Muscle layer of colon (tissue), 2 donors: Measurements from ENCODE around the gene LRRC3C.

ENCODE experiments used
- H3K27ac ChIP-seq: one replicate; pipeline ENCODE4 v1.7.0; 2013; ENCODE audit warnings: low read depth, mild to moderate bottlenecking, low read length, moderate library complexity
- H3K27me3 ChIP-seq, 2 donors: one replicate each; pipeline ENCODE4 v1.7.0; 2013; ENCODE audit warnings: low read length in 2 of 2, mild to moderate bottlenecking in 2 of 2; ENCODE audit not compliant: insufficient read depth in 2 of 2, control insufficient read depth in 1 of 2
- H3K36me3 ChIP-seq: one replicate; pipeline ENCODE4 v1.7.0; 2013; ENCODE audit warnings: mild to moderate bottlenecking, low read length; ENCODE audit not compliant: insufficient read depth
- H3K4me1 ChIP-seq: one replicate; pipeline ENCODE4 v1.7.0; 2013; ENCODE audit warnings: mild to moderate bottlenecking, low read length; ENCODE audit not compliant: insufficient read depth
- H3K4me3 ChIP-seq, 2 donors: one replicate each; pipeline ENCODE4 v1.7.0; 2013; ENCODE audit warnings: low read length in 2 of 2, low read depth in 1 of 2, mild to moderate bottlenecking in 1 of 2, moderate library complexity in 1 of 2
- H3K9ac ChIP-seq: one replicate; pipeline ENCODE4 v1.7.0; 2013; ENCODE audit warnings: low read length
- H3K9me3 ChIP-seq: one replicate; pipeline ENCODE4 v1.7.0; 2013; ENCODE audit warnings: mild to moderate bottlenecking, low read length
- donor health status: abdominal sarcoma.
- donor health status: Adenocarcinoma of cecum.

The LRRC3C gene

GRCh38 chr17:39952680-39953470 lies 25.3 kb downstream of the LRRC3C start:
- peak overlapping the region in 1 of 2 donors; percentile 62 for H3K4me3 ChIP-seq
- H3K27me3 ChIP-seq = no peaks in the 10 kb centered on the region
- no peaks in the 10 kb centered on the region for H3K36me3 ChIP-seq
- peaks cover 10% of the 10 kb centered on the region for H3K4me1 ChIP-seq
- H3K9ac ChIP-seq = no peak overlapping the region
- peak overlapping the region; percentile 41 for H3K27ac ChIP-seq
- H3K9me3 ChIP-seq = no peaks in the 10 kb centered on the region

- Histone ChIP-seq H3K36me3 (no peaks in the 10 kb centered on the region), H3K27me3 (no peaks in the 10 kb centered on the region), H3K4me3 (peak overlapping the region in 1 of 2 donors; percentile 62), H3K9me3 (no peaks in the 10 kb centered on the region), H3K4me1 (peaks cover 10% of the 10 kb centered on the region), H3K9ac (no peak overlapping the region), H3K27ac (peak overlapping the region; percentile 41)
Measured at GRCh38 chr17:39953471-39953888, 25.9 kb downstream of the LRRC3C start.

- Histone ChIP-seq H3K27me3 (no peaks in the 10 kb centered on the region), H3K27ac (no peak overlapping the region), H3K36me3 (no peaks in the 10 kb centered on the region), H3K9ac (no peak overlapping the region), H3K4me3 (no peak overlapping the region), H3K9me3 (no peaks in the 10 kb centered on the region), H3K4me1 (peaks cover 10% of the 10 kb centered on the region)
Measured at GRCh38 chr17:39954876-39955275, 27.3 kb downstream of the LRRC3C start.

GRCh38 chr17:39955726-39956225 lies 28.2 kb downstream of the LRRC3C start:
- Histone ChIP-seq H3K27ac (no peak overlapping the region), H3K27me3 (no peaks in the 10 kb centered on the region)

GRCh38 chr17:39960524-39961041 lies 33.1 kb downstream of the LRRC3C start:
- no peak overlapping the region for H3K27ac ChIP-seq
- no peak overlapping the region for H3K4me3 ChIP-seq
- H3K36me3 ChIP-seq = no peaks in the 10 kb centered on the region
- peaks cover 4% of the 10 kb centered on the region for H3K4me1 ChIP-seq
- no peaks in the 10 kb centered on the region for H3K9me3 ChIP-seq
- H3K9ac ChIP-seq = no peak overlapping the region
- H3K27me3 ChIP-seq = peaks cover 0 to 5% of the 10 kb centered on the region in 2 donors

More at GRCh38 chr17:39955726-39956225, 28.2 kb downstream of the LRRC3C start:
- Histone ChIP-seq H3K36me3 (no peaks in the 10 kb centered on the region), H3K4me3 (no peak overlapping the region), H3K4me1 (peaks cover 10% of the 10 kb centered on the region), H3K9me3 (no peaks in the 10 kb centered on the region), H3K9ac (no peak overlapping the region)

- Histone ChIP-seq H3K4me3 (no peak within 1 kb of the TSS), H3K27me3 (peaks cover 0 to 5% of the 10 kb centered on the region in 2 donors), H3K36me3 (no peaks in the 10 kb centered on the region), H3K27ac (no peak within 1 kb of the TSS), H3K9me3 (no peaks in the 10 kb centered on the region), H3K9ac (no peak within 1 kb of the TSS), H3K4me1 (peaks cover 4% of the 10 kb centered on the region)
Measured at GRCh38 chr17:39962642-39963220, 35.2 kb downstream of the LRRC3C start, which contains the start of gene GSDMA. GSDMA (plus strand) TSS chr17:39963004; CDS start chr17:39965688, 2,684 bp downstream.

- H3K27ac ChIP-seq = no peak overlapping the region
- no peaks in the 10 kb centered on the region for H3K9me3 ChIP-seq
- H3K4me3 ChIP-seq = no peak overlapping the region
- H3K27me3 ChIP-seq = peaks cover 0 to 5% of the 10 kb centered on the region in 2 donors
- H3K9ac ChIP-seq = no peak overlapping the region
- H3K36me3 ChIP-seq = no peaks in the 10 kb centered on the region
- H3K4me1 ChIP-seq = peaks cover 4% of the 10 kb centered on the region
Measured at GRCh38 chr17:39963829-39964228, 36.3 kb downstream of the LRRC3C start.

- no peak overlapping the region for H3K4me3 ChIP-seq
Measured at GRCh38 chr17:39965017-39965699, 37.6 kb downstream of the LRRC3C start.

GRCh38 chr17:39966771-39967170 lies 39.2 kb downstream of the LRRC3C start:
- no peaks in the 10 kb centered on the region for H3K36me3 ChIP-seq
- no peak overlapping the region for H3K27ac ChIP-seq
- no peaks in the 10 kb centered on the region for H3K9me3 ChIP-seq
- no peak overlapping the region for H3K9ac ChIP-seq
- H3K4me3 ChIP-seq = no peak overlapping the region
- H3K27me3 ChIP-seq = peaks cover 0 to 5% of the 10 kb centered on the region in 2 donors
- H3K4me1 ChIP-seq = peaks cover 4% of the 10 kb centered on the region

More at GRCh38 chr17:39965017-39965699, 37.6 kb downstream of the LRRC3C start:
- H3K36me3 ChIP-seq = no peaks in the 10 kb centered on the region
- H3K9me3 ChIP-seq = no peaks in the 10 kb centered on the region
- no peak overlapping the region for H3K27ac ChIP-seq
- H3K9ac ChIP-seq = no peak overlapping the region
- H3K4me1 ChIP-seq = peaks cover 4% of the 10 kb centered on the region
- peaks cover 0 to 5% of the 10 kb centered on the region in 2 donors for H3K27me3 ChIP-seq

- H3K27me3 ChIP-seq = no peaks in the 10 kb centered on the region
- no peak overlapping the region for H3K9ac ChIP-seq
- H3K9me3 ChIP-seq = no peaks in the 10 kb centered on the region
- no peaks in the 10 kb centered on the region for H3K36me3 ChIP-seq
- H3K4me3 ChIP-seq = no peak overlapping the region
- peaks cover 4% of the 10 kb centered on the region for H3K4me1 ChIP-seq
- no peak overlapping the region for H3K27ac ChIP-seq
Measured at GRCh38 chr17:39968761-39969160, 41.2 kb downstream of the LRRC3C start.

- H3K36me3 ChIP-seq = no peaks in the 10 kb centered on the region
- H3K27me3 ChIP-seq = no peaks in the 10 kb centered on the region
- H3K9ac ChIP-seq = no peak overlapping the region
- H3K4me3 ChIP-seq = no peak overlapping the region
- H3K27ac ChIP-seq = no peak overlapping the region
- no peaks in the 10 kb centered on the region for H3K9me3 ChIP-seq
- H3K4me1 ChIP-seq = peaks cover 4% of the 10 kb centered on the region
Measured at GRCh38 chr17:39969375-39969774, 41.8 kb downstream of the LRRC3C start.
